Activated CD8-positive, alpha-beta memory T cell treated with anti-CD3 and anti-CD28 coated beads, Interleukin-2, amount 10 ng/mL, durations not matched to agents 7 days and 5 days (primary cell): ENCODE measurements around the gene IGLL1. TPM values are rescaled to one million over a fixed set of nuclear protein-coding genes. Genes with fewer than 3 reads are reported as not detected.
"Not testable (repeated sequence)": the region's sequence is repeated elsewhere in the genome, so short reads cannot be mapped to it uniquely, and the experiment has no call there.

Experiments
- ATAC-seq: fragments of 150-1000 bp; cut with Tn5 transposase; one replicate; pipeline ENCODE4 v1.10.0; 2021; ENCODE audit warnings: moderate library complexity
- CTCF ChIA-PET: fragments of 350-600 bp; sonication (Branson Sonifier 250); formaldehyde crosslinking; loops from one replicate; lab custom pipeline; 2021; ENCODE audit warnings: antibody characterized with exemption; lab: Charles Lee
- DNase-seq: peaks from one replicate; pipeline ENCODE4 v3.0.0-alpha.2; 2020
- H3K27ac Mint-ChIP-seq: one replicate; pipeline ENCODE4 v1.8.0; 2021; ENCODE audit warnings: mild to moderate bottlenecking, mixed read lengths
- H3K27me3 Mint-ChIP-seq: one replicate; pipeline ENCODE4 v1.8.0; 2021; ENCODE audit warnings: mixed read lengths
- H3K36me3 Mint-ChIP-seq: one replicate; pipeline ENCODE4 v1.8.0; 2021; ENCODE audit warnings: mild to moderate bottlenecking, mixed read lengths
- H3K4me1 Mint-ChIP-seq: one replicate; pipeline ENCODE4 v1.8.0; 2021; ENCODE audit warnings: mixed read lengths
- H3K4me3 Mint-ChIP-seq: one replicate; pipeline ENCODE4 v1.8.0; 2021; ENCODE audit warnings: mild to moderate bottlenecking, moderate library complexity, mixed read lengths
- H3K9me3 Mint-ChIP-seq: one replicate; pipeline ENCODE4 v1.8.0; 2022; ENCODE audit warnings: low read depth, mixed read lengths
- total RNA-seq, 2 experiments: library from RNA; stranded (reverse); gene quantifications; one replicate each; pipeline ENCODE4 v1.2.3, GENCODE V29; 2021

IGLL1 gene
- total RNA-seq, 2 experiments from 2014 or later: 0.42 to 2.0 TPM

DNA sequence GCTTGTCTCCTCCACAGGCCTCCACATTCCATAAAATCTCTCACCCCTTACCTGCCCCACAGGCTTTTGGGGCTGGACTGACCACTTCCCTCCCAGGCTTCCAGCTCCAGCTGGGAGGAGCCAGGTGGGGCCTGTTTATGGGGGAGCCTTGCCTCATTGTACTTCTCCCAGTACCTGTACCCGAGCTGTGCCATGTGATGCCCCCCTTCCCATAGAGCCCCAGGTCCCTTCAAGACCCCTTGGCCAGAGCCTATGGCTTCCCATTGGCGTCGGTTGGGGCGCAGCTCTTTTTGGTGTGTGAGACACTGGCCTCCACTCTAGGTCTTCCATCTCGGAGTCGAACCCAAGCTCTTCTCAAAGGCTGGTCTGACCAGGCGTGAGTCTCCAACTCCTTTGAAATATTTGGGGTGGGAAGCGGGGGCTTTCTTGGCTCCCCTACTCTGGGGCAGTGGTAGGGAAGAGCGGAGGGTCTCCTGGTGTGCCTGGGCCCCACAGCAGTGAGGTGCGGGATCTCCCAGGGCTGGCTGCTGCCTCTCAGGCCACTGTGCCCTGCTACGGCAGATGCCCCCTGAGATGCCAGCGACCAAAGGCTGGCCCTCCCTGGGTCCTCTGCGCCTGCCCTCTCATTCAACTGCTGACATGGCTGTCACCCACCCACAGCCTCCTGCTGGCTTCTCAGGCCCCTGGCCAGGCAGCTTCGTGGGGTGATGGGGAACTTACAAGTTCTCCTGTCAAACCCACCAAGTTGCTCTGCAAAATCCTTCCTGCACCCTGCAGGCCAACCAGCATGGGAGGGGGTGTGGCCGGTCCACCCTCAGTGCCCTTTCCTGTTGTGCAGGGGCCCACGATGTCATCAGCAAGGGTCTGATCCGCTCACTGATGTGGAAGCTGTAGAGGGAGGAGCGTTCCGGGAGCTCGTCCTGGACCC is 26.4 kb upstream of the IGLL1 start:
- Mint-ChIP-seq H3K4me1 (peaks cover 24% of the 10 kb centered on the region), H3K36me3 (no peaks in the 10 kb centered on the region), H3K27me3 (peaks cover 10% of the 10 kb centered on the region), H3K4me3 (no peak overlapping the region), H3K27ac (no peak overlapping the region), H3K9me3 (no peaks in the 10 kb centered on the region)
- DNase-seq: no peak
- CTCF ChIA-PET: no interaction called here
- ATAC-seq: no peak

GRCh38 chr22:23604939-23605712 is 25.0 kb upstream of the IGLL1 start:
- Mint-ChIP-seq H3K27ac (no peak overlapping the region), H3K4me1 (peaks cover 12% of the 10 kb centered on the region), H3K36me3 (no peaks in the 10 kb centered on the region), H3K9me3 (no peaks in the 10 kb centered on the region), H3K27me3 (peaks cover 13% of the 10 kb centered on the region), H3K4me3 (no peak overlapping the region)
- DNase-seq (no peak), ATAC-seq (no peak)
- CTCF ChIA-PET: no interaction called here

GRCh38 chr22:23603266-23603665 is 23.2 kb upstream of the IGLL1 start:
- Mint-ChIP-seq H3K4me3 (no peak overlapping the region), H3K27me3 (peaks cover 13% of the 10 kb centered on the region), H3K36me3 (no peaks in the 10 kb centered on the region), H3K4me1 (no peaks in the 10 kb centered on the region), H3K27ac (no peak overlapping the region), H3K9me3 (no peaks in the 10 kb centered on the region)
- DNase-seq (no peak), ATAC-seq (no peak)
- CTCF ChIA-PET: interaction anchor here (1.3 to 1.5 kb wide), 2 partner anchors 12 to 15 kb away, joined by 3 to 5 read pairs; no protein-coding TSS in a partner anchor

GRCh38 chr22:23598805-23599518 is 18.9 kb upstream of the IGLL1 start:
- no peak for DNase-seq
- H3K4me1 Mint-ChIP-seq: peaks cover 9% of the 10 kb centered on the region
- no peak overlapping the region for H3K4me3 Mint-ChIP-seq
- H3K27ac Mint-ChIP-seq: no peak overlapping the region
- no peaks in the 10 kb centered on the region for H3K36me3 Mint-ChIP-seq
- no peaks in the 10 kb centered on the region for H3K9me3 Mint-ChIP-seq
- CTCF ChIA-PET: interaction anchor here (0.6 kb wide), 1 partner anchor 45 kb away, joined by 3 read pairs; no protein-coding TSS in a partner anchor
- H3K27me3 Mint-ChIP-seq: peaks cover 15% of the 10 kb centered on the region
- no peak for ATAC-seq

DNA sequence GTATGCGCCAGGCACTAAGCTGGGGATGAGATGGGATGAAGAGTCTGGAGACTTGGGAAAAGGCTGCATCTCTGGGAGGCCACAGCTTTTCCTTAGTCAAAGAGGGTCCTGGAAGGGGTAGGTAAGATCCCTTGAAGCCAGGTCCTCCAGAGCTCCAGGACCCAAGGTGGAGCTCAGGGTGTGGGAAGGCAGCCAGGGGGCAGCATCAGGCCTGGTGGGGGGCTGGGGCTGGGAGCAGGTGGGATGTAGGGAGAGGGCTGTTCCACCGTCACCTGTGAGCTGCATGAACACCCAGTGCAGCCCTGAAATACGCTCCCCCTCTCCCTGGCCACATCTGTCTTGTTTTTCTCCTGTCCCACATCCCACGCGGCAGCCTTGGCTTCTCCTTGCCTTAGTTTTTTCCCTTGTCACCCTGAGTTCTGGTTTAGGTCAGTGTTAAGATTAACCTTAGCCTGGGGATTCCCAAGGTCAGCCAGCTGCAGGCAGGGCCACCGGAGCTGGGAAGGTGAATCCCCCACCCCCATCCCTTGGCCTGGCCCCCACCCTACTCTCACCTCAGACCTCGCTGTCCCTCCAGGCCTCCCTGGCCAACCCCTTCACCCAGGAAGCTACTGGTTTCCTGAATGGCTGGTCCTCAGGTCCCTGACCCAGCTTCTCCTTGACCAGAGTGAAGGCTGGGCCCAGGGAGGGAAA is 17.6 kb upstream of the IGLL1 start:
- DNase-seq, CTCF ChIA-PET, ATAC-seq, H3K4me3 Mint-ChIP-seq, H3K36me3 Mint-ChIP-seq, H3K27ac Mint-ChIP-seq, H3K27me3 Mint-ChIP-seq, H3K9me3 Mint-ChIP-seq, H3K4me1 Mint-ChIP-seq: not testable (repeated sequence)

GRCh38 chr22:23595904-23596303 is 15.8 kb upstream of the IGLL1 start:
- H3K4me3 Mint-ChIP-seq, H3K27ac Mint-ChIP-seq, H3K9me3 Mint-ChIP-seq, H3K36me3 Mint-ChIP-seq, CTCF ChIA-PET, H3K4me1 Mint-ChIP-seq, H3K27me3 Mint-ChIP-seq, DNase-seq, ATAC-seq: not testable (repeated sequence)

GRCh38 chr22:23591846-23592245 is 11.8 kb upstream of the IGLL1 start:
- H3K27ac Mint-ChIP-seq: no peak overlapping the region
- peaks cover 5% of the 10 kb centered on the region for H3K27me3 Mint-ChIP-seq
- no peak for DNase-seq
- H3K4me1 Mint-ChIP-seq: peaks cover 22% of the 10 kb centered on the region
- no peak overlapping the region for H3K4me3 Mint-ChIP-seq
- peaks cover 3% of the 10 kb centered on the region for H3K9me3 Mint-ChIP-seq
- H3K36me3 Mint-ChIP-seq: no peaks in the 10 kb centered on the region
- no peak for ATAC-seq
- CTCF ChIA-PET: interaction anchor here (0.6 to 2.2 kb wide), 15 partner anchors 8 to 499 kb away, joined by 3 to 25 read pairs (median 4); partner anchors contain the start of gene IGLL1

GRCh38 chr22:23591201-23591791 is 11.2 kb upstream of the IGLL1 start:
- no peak overlapping the region for H3K27ac Mint-ChIP-seq
- peaks cover 2% of the 10 kb centered on the region for H3K27me3 Mint-ChIP-seq
- peaks cover 22% of the 10 kb centered on the region for H3K4me1 Mint-ChIP-seq
- ATAC-seq (peak; percentile 84), DNase-seq (peak; percentile 74)
- H3K36me3 Mint-ChIP-seq: no peaks in the 10 kb centered on the region
- H3K9me3 Mint-ChIP-seq: peaks cover 3% of the 10 kb centered on the region
- no peak overlapping the region for H3K4me3 Mint-ChIP-seq
- CTCF ChIA-PET: interaction anchor here (0.6 to 2.2 kb wide), 15 partner anchors 9 to 499 kb away, joined by 3 to 25 read pairs (median 4); partner anchors contain the start of gene IGLL1

GRCh38 chr22:23583836-23584235 is 3.7 kb upstream of the IGLL1 start:
- CTCF ChIA-PET: interaction anchor here (1.1 to 5.4 kb wide), 3 partner anchors 7 to 266 kb away, joined by 3 to 25 read pairs (median 4); no protein-coding TSS in a partner anchor
- H3K27ac Mint-ChIP-seq: no peak overlapping the region
- DNase-seq (no peak), ATAC-seq (no peak)
- H3K9me3 Mint-ChIP-seq: no peaks in the 10 kb centered on the region
- H3K27me3 Mint-ChIP-seq: peaks cover 22% of the 10 kb centered on the region
- no peaks in the 10 kb centered on the region for H3K36me3 Mint-ChIP-seq
- peaks cover 48% of the 10 kb centered on the region for H3K4me1 Mint-ChIP-seq
- H3K4me3 Mint-ChIP-seq: no peak overlapping the region

GRCh38 chr22:23583153-23583552 is 3.1 kb upstream of the IGLL1 start:
- no peak overlapping the region for H3K4me3 Mint-ChIP-seq
- CTCF ChIA-PET: interaction anchor here (1.1 to 5.4 kb wide), 3 partner anchors 8 to 266 kb away, joined by 3 to 25 read pairs (median 4); no protein-coding TSS in a partner anchor
- no peak overlapping the region for H3K27ac Mint-ChIP-seq

GRCh38 chr22:23581260-23581650 is 1.2 kb upstream of the IGLL1 start:
- CTCF ChIA-PET: interaction anchor here (5.4 kb wide), 1 partner anchor 10 kb away, joined by 25 read pairs; no protein-coding TSS in a partner anchor
- H3K9me3 Mint-ChIP-seq: no peaks in the 10 kb centered on the region
- H3K27me3 Mint-ChIP-seq: peaks cover 39% of the 10 kb centered on the region
- DNase-seq (no peak), ATAC-seq (no peak)
- no peaks in the 10 kb centered on the region for H3K36me3 Mint-ChIP-seq
- H3K27ac Mint-ChIP-seq: peak overlapping the region; percentile 77
- peaks cover 45% of the 10 kb centered on the region for H3K4me1 Mint-ChIP-seq
- H3K4me3 Mint-ChIP-seq: peak overlapping the region; percentile 31

More at GRCh38 chr22:23583153-23583552, 3.1 kb upstream of the IGLL1 start:
- peaks cover 45% of the 10 kb centered on the region for H3K4me1 Mint-ChIP-seq
- ATAC-seq (no peak), DNase-seq (no peak)
- H3K9me3 Mint-ChIP-seq: no peaks in the 10 kb centered on the region
- peaks cover 27% of the 10 kb centered on the region for H3K27me3 Mint-ChIP-seq
- no peaks in the 10 kb centered on the region for H3K36me3 Mint-ChIP-seq
